Measurements from ENCODE around the gene DOCK8. TPM values are rescaled to one million over a fixed set of nuclear protein-coding genes. Genes with fewer than 3 reads are reported as not detected.

DOCK8 gene
- total and polyA plus RNA-seq, 2 of the 13 experiments (the other 11 are each of a cell fraction or from before 2014, with no cell fraction given), result 0.28 to 0.38 TPM

DNA sequence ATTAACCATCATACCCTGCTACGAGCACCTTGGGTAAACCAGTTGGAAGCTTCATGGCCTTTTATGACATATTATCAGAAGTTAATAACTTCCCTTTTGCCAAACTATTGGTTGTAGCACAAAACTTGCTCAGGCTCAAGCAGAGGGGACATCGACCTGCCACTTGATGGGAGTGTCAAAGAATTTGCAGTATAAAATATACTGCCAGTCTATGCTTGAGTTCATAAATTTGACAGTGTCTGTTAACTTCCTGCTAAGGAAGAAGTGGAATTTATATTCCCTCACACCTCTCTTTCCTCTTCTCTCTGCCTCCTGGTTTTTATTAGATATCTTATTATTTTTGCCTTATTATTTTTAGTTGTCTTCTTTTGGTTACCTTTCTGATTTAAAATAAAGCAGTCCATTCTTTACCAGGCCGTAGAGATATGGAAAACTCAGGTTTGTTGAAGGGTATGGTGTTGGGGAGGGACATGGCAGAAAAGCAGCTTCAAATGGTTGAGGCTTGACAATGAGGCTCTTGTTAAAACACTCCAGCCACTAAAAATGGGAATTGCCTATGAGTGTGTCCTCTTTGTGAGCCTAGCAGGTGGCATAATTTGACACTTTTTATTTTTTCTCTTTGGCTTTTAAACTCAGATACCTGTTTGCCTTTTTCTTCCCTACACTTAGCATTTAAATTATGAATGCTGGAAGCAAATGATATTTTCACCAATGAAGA lies 298.0 kb downstream of the DOCK8 start:
- intact Hi-C loops (cut with micrococcal nuclease; ENCODE audit: unreplicated experiment) (no loop called here), in situ Hi-C loops (cut with HindIII; ENCODE audit: extremely low pct_ligation_motif_present, low pct_unique_long_range_greater_than_20kb) (no loop called here)
- Histone ChIP-seq H3K79me2 (ENCODE audit: insufficient read depth, low read length) (no peaks in the 10 kb centered on the region), H3K4me3 (replicated peaks in 1 of 3; ENCODE audit: insufficient read depth in 1 of 3, low read depth in 2 of 3, low read length in 3 of 3) (no peak overlapping the region), H3K4me1 (ENCODE audit: insufficient read depth, low read length) (no peaks in the 10 kb centered on the region; the same call in 1 of the 2 replicates), H3K27me3 (ENCODE audit: control insufficient read depth in 1 of 2, insufficient read depth in 2 of 2, low read length in 2 of 2) (no peaks in the 10 kb centered on the region), H3K36me3 (replicated peaks in 1 of 2; ENCODE audit: control insufficient read depth in 1 of 2, insufficient read depth in 2 of 2, low read length in 2 of 2) (no peaks in the 10 kb centered on the region), H3K4me2 (ENCODE audit: low read depth, low read length) (no peak overlapping the region), H3K9ac (ENCODE audit: insufficient read depth, low read depth, low read length) (no peak overlapping the region), H3K27ac (ENCODE audit: extremely low read length, insufficient read depth, low read length) (no peak overlapping the region), H2AFZ (ENCODE audit: low read length) (no peak overlapping the region), H3K9me3 (ENCODE audit: low read length) (no peaks in the 10 kb centered on the region), H4K20me1 (ENCODE audit: insufficient read depth, low read length) (peaks cover 4% of the 10 kb centered on the region; the same call in 1 of the 2 replicates)
- CTCF ChIA-PET (ENCODE audit: low intra/inter-chr PET ratio, low total read pairs), result no interaction called here
- POLR2A ChIA-PET, result no interaction called here
- no peak for FAIRE-seq
- no peak for DNase-seq (ENCODE audit: low spot score)
- TF ChIP-seq, protein P1, sequence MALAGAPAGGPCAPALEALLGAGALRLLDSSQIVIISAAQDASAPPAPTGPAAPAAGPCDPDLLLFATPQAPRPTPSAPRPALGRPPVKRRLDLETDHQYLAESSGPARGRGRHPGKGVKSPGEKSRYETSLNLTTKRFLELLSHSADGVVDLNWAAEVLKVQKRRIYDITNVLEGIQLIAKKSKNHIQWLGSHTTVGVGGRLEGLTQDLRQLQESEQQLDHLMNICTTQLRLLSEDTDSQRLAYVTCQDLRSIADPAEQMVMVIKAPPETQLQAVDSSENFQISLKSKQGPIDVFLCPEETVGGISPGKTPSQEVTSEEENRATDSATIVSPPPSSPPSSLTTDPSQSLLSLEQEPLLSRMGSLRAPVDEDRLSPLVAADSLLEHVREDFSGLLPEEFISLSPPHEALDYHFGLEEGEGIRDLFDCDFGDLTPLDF (CRISPR knock-in tag; IDR thresholded peaks at IDR 0.05), result no peak
- TF ChIP-seq ZNF569 (CRISPR knock-in tag; IDR thresholded peaks at IDR 0.05; ENCODE audit: borderline replicate concordance) (no peak), ZNF839 (CRISPR knock-in tag; IDR thresholded peaks at IDR 0.05; ENCODE audit: borderline replicate concordance) (no peak), RBM22 (optimal IDR thresholded peaks at IDR 0.05; ENCODE audit: low read length) (no peak), MZF1 (CRISPR knock-in tag; IDR thresholded peaks at IDR 0.05; ENCODE audit: borderline replicate concordance) (no peak), ZNF317 (CRISPR knock-in tag; IDR thresholded peaks at IDR 0.05) (no peak), PCBP1 (IDR thresholded peaks at IDR 0.05; ENCODE audit: borderline replicate concordance, low read depth, low read length) (no peak), ZNF724P (CRISPR knock-in tag; IDR thresholded peaks at IDR 0.05; ENCODE audit: borderline replicate concordance) (no peak), ZFP36L2 (CRISPR knock-in tag; IDR thresholded peaks at IDR 0.05) (no peak)
- TF ChIP-seq, protein P2, sequence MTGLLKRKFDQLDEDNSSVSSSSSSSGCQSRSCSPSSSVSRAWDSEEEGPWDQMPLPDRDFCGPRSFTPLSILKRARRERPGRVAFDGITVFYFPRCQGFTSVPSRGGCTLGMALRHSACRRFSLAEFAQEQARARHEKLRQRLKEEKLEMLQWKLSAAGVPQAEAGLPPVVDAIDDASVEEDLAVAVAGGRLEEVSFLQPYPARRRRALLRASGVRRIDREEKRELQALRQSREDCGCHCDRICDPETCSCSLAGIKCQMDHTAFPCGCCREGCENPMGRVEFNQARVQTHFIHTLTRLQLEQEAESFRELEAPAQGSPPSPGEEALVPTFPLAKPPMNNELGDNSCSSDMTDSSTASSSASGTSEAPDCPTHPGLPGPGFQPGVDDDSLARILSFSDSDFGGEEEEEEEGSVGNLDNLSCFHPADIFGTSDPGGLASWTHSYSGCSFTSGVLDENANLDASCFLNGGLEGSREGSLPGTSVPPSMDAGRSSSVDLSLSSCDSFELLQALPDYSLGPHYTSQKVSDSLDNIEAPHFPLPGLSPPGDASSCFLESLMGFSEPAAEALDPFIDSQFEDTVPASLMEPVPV (CRISPR knock-in tag; IDR thresholded peaks at IDR 0.05), result no peak
- no TSS peak for BruUV-seq (replicated peaks)
- 18% methylated on average over 3 of the region's 3 CpGs for WGBS (ENCODE audit: low lambda C conversion rate)
- no peak for ATAC-seq

Other genes with a start within 250 kb of the DOCK8 start
- 6.9 and 10.9 TPM in 2 replicates for gene WASHC1, start 185.4 kb upstream of the DOCK8 start, total RNA-seq (2016; rRNA removed; fragmentation: Illumina TruSeq; extraction: Trizol)
- 13.0 and 15.0 TPM in 2 replicates for gene WASHC1, start 185.4 kb upstream of the DOCK8 start, polyA plus RNA-seq (2011; rRNA removed)
- gene FOXD4, start 96.4 kb upstream of the DOCK8 start, total RNA-seq (2016; rRNA removed; fragmentation: Illumina TruSeq; extraction: Trizol), result 0.18 TPM in 1 of 2 replicates, not detected in the other
- 0.15 and 0.21 TPM in 2 replicates for gene FOXD4, start 96.4 kb upstream of the DOCK8 start, polyA plus RNA-seq (2011; rRNA removed)
- 90.6 and 122 TPM in 2 replicates for gene ZNG1A, start 35.8 kb upstream of the DOCK8 start, total RNA-seq (2016; rRNA removed; fragmentation: Illumina TruSeq; extraction: Trizol)
- 22.4 and 28.6 TPM in 2 replicates for gene ZNG1A, start 35.8 kb upstream of the DOCK8 start, polyA plus RNA-seq (2011; rRNA removed)